22Rv1 (cell line): ENCODE data around the gene PDE3A.

ENCODE experiments used
- ZFX ChIP-seq: fragments of 450-650 bp; IDR thresholded peaks from 2 replicates; pipeline ENCODE4 v1.6.1; 2017; ENCODE audit warnings: antibody characterized with exemption, borderline replicate concordance
- TF ChIP-seq, protein P1 (sequence below): fragments of 450-650 bp; IDR thresholded peaks from 2 replicates; pipeline ENCODE4 v1.5.1; 2017; ENCODE audit warnings: mild to moderate bottlenecking

DNA sequence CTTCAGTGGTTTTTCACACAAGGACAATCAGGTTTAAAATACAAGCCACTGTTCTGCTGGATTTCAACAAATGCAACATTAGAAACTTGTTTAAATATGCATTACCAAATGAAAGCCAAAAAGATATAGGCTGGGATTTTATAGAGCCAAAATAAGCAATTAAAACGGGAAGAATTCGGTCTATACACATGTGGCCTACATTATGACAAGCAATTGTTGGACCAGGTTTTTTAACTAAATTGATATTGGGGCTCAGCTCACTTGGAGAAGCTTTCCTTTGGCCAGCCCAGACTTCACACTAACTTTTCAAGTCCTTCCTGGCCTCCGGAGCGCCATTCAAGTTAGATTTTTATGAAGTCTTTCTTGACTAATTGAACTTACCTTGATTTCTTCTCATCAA is 16.9 kb upstream of the PDE3A start:
- TF ChIP-seq, protein P1, sequence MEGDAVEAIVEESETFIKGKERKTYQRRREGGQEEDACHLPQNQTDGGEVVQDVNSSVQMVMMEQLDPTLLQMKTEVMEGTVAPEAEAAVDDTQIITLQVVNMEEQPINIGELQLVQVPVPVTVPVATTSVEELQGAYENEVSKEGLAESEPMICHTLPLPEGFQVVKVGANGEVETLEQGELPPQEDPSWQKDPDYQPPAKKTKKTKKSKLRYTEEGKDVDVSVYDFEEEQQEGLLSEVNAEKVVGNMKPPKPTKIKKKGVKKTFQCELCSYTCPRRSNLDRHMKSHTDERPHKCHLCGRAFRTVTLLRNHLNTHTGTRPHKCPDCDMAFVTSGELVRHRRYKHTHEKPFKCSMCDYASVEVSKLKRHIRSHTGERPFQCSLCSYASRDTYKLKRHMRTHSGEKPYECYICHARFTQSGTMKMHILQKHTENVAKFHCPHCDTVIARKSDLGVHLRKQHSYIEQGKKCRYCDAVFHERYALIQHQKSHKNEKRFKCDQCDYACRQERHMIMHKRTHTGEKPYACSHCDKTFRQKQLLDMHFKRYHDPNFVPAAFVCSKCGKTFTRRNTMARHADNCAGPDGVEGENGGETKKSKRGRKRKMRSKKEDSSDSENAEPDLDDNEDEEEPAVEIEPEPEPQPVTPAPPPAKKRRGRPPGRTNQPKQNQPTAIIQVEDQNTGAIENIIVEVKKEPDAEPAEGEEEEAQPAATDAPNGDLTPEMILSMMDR, result no peak
- no peak for TF ChIP-seq ZFX
